GM21825 (cell line): ENCODE data around the gene PPP2R5A.
"Not testable (repeated sequence)": the region's sequence is repeated elsewhere in the genome, so short reads cannot be mapped to it uniquely, and the experiment has no call there.

Experiments used
- ATAC-seq: cut with Tn5 transposase; IDR thresholded peaks from one replicate; pipeline ENCODE4 v1.9.1; 2021; ENCODE audit warnings: mild to moderate bottlenecking, moderate library complexity; ENCODE audit not compliant: unreplicated experiment

The PPP2R5A gene

DNA sequence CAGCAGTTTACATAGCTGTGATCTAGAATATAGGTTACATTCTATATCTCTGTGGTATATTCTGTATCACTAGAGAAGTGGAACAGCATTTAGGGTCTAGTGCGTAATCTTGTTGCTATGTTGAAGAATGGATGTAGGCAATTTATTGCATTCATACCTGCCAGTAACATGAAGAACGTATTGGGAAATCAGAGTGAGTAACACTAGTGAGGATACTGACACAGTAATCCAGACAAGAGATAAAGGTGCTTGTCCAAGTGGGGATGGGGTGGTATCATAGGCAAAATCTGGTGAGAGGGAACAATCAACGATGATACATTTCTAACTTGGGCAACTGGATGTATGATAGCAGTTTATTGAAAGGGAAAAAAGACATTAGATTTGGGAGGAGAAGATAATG is 9.8 kb downstream of the PPP2R5A start:
- ATAC-seq: no peak

DNA sequence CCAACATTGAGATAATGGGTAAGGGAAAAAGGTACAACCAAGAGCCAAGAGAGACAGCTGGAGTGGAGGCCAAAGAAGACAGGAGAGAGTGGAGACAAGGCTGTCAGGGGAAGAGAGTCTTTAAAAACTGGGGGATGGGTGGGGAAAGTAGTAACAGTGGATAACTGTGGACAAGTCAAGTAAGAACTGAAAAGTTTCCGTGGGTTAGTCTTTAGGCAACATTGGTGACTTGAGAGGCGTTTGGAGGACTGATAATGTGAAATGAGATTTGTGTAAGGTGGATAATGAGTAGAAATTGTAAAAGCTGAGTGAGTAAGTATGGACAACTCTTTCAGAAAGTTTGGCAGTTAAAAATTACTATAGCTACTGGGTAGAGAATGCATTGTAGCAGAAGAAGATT is 10.4 kb downstream of the PPP2R5A start:
- no peak for ATAC-seq

DNA sequence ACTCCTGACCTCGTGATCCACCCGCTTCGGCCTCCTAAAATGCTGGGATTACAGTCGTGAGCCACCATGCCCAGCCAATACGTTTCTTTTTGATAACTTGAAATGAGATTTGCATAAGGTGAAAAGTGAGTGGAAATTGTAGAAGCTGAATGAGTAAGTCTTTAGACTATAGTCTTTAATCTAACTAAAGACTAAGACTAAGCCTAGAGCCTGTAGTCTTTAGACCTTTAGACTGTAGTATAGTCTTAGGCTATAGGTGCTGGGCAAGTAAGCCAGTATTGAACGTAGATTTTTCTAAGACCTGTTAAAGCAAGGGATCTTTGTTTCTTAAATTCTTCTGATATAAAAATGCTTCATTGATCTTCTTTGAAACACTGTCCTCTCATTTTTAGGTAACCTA is 12.1 kb downstream of the PPP2R5A start:
- ATAC-seq: no peak

DNA sequence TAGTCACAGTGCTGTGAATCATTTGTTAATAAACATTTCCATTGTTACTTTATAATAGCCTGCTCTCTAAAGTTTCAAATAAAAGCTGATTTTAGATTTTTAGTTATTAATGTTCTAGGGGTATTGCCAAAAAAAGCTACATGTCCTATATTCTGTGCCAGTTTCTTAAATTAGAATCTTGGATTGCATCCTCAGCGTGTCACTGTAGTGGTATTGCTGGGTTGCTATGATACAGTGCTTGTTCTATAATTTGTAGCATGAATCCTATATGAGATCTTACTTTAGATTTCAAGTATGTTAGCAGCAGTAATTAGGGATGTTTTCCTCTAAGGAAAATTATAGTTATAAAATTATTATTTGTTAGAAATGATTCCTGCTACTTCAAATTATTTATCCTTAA is 16.4 kb downstream of the PPP2R5A start:
- no peak for ATAC-seq

DNA sequence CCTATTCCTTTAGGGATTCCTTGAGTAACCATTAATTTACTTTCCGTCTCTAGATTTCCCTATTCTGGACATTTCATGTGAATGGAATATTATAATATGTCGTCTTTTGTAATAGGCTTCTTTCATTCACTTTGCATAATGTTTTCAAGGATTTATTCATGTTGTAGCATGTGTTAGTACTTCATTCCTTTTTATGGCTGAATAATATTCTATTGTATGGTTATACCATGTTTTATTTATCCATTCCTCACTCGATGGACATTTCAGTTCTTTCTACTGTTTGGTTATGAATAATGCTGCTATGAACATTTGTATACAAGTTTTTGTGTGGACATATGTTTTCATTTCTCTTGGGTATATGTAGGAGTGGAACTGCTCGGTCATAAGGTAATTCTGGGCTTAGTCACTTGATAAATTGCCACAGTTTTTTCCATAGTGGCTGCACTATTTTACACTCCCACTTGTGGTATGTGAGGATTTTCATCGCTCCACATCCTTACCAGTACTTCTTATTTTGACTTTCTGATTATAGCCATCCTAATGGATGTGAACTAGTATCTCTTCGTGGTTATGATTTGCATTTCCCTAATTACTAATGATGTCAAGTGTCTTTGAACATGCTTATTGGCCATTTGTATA is 17.7 kb downstream of the PPP2R5A start:
- no peak for ATAC-seq

DNA sequence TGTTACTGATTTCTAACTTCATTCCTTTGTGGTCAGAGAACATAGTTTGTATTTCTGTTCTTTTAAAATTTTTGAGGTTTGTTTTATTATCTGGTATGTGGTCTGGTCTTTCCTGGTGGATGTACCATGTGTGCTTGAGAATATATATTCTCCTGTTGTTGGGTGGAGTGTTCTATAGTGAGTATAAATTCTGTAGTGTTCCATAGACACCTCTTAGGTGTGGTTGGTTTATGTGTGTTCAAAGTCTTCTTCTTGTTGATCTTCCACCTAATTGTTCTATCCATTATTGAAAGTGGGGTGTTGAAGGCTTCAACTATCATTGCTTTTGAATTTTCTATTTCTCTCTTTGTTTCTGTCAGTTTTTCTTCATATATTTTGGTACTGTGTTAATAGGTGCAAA is 20.1 kb downstream of the PPP2R5A start:
- ATAC-seq: no peak

DNA sequence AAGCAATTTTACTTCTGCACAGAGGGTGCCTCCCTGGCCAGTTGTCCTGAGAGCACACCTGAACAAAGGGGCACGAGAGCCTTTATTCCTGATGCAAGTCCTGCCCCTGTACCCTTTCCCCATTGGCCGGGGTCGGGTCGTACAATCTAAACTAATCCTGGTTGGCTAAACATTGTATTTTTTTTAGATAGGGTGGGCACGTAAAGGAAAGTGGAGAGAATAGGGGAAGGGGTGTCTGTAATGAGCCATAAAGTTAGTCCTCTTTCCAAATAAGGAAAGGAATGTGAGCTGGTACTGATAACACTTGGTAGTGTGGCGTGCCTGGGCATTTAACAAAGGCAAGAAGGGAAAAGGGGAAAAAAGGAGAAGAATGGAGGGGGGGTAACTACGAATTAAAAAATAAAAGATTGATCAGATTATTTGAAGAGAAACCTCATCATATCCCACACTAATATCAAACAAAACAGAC is 20.8 kb downstream of the PPP2R5A start:
- ATAC-seq: not testable (repeated sequence)

DNA sequence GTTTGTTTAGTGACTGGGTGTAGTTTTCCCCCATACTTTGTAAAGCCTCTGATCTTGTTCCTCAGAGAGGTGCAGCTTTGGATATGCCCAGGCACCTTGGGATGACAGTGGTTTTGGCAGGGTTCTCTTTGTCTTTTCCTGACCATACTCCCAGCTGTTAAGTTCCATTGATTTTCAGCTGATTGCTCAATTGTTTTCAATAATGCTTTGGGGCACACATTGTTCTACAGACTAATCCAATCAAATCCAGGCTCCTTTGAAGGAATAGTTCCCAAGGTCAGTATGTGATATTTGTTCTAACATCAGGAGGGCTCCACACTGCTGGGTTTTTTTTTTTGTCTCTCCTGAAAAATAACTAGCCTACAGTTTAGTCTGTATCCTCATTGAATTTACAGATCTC is 24.8 kb downstream of the PPP2R5A start:
- no peak for ATAC-seq

DNA sequence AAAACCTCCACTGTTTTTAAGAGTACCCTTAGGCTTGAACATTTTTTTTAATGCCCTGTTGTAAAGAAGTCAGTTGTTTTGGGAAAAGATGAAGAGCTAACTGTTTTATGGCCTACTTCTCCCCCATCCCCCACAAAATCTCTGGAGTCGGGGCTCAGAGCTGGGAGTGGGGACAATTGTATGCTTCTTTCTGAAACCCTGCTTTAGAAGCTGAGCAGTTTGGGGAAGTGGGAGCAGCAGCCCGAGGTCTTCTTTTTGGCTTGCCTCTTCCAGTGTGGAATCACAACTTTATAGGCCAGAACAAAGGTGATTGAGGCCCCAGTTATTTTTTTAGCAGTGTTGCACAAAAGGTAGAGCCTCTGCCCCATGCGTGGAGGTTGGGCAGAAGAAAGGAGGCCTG is 25.2 kb downstream of the PPP2R5A start:
- no peak for ATAC-seq

DNA sequence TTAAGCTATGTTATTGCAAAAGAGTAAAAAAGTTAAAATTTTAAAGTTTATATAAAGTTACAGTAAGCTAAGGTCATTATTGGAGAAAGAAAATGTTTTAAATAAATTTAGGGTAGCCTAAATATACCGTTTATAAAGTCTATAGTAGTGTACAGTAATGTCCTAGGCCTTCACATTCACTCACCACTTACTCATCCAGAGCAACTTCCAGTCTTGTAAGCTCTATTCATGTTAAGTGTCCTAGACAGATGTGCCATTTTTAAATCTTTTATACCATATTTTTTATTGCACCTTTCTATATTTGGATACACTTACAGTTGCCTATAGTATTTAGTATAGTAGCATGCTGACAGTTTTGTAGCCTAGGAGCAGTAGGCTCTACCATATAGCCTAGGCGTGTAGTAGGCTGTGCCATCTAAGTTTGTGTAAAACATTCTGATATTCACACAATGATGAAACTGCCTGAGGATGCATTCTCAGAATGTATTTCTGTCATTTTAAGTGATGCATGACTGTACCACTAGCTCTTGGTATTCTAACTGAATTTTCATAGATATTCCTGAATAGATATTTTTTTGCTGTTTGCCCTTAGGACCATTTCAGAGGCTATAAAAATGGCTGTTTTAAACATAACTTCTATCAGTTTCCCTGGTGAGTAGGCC is 26.8 kb downstream of the PPP2R5A start:
- no peak for ATAC-seq

DNA sequence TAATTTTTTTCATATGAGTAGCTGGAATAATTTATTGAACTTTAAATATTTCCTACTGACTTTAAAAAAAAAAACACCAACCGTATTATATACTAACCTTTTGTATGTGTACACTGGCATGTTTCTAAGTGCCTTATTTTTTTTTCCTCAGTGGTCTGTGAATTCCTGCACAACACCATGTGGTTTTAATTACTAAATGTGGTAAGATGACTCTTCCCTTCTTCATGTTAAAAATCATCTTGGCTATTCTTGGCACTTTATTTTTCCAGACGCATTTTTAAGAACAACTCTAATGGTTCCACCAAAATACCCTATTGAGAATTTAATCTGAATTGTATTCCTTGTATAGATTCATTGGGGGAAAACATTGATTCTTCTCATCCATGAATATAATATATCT is 28.4 kb downstream of the PPP2R5A start:
- ATAC-seq: no peak

DNA sequence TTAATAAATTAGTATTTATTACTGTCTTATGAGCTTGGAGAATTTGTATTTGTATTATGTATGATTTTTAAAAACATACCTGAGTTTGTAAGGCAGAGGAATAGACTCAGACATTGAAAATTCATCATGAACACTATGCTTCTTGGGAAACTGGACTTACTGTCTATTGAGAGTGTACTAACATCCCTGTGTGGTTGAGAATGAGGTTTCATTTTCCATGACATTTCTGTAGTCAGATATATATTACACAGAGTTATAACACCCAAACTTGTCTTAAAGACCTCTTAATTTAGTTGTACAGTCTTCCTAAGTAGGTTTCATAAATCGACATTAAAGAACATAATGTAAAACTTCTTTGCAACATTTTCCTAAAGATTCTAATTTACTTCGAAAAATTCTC is 30.0 kb downstream of the PPP2R5A start:
- no peak for ATAC-seq

DNA sequence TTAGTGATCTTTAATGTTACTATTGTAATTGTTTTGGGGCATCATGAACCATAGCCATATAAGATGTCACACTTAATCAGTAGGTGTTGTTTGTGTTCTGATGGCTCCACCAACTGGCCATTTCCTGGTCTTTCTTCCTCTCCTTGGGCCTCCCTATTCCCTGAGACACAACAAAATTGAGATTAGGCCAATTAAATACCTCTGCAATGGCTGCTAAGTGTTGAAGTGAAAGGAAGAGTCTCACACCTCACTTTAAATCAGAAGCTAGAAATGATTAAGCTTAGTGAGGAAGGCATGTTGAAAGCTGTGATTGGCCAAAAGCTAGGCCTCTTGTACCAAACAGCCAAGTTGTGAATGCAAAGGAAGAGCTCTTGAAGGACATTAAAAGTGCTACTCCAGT is 30.7 kb downstream of the PPP2R5A start:
- no peak for ATAC-seq

DNA sequence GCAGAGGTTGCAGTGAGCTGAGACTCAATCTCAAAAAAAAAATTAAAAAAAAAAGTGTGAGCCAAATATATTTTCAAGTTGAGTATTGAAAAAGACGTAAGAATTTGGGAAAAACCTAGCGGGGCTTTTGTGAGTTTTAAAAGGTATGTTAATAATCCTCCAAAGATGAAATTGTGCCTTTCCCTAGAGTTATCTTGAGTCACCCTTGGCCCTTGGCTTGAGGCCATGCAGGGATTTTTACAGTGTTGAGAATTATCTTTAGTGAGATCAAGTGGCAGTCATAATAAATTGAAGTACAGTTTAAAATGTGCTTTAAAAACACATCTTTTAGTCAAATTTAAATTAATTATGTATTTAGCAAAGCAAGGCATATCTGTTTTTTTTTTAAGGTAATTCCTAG is 32.7 kb downstream of the PPP2R5A start:
- no peak for ATAC-seq

DNA sequence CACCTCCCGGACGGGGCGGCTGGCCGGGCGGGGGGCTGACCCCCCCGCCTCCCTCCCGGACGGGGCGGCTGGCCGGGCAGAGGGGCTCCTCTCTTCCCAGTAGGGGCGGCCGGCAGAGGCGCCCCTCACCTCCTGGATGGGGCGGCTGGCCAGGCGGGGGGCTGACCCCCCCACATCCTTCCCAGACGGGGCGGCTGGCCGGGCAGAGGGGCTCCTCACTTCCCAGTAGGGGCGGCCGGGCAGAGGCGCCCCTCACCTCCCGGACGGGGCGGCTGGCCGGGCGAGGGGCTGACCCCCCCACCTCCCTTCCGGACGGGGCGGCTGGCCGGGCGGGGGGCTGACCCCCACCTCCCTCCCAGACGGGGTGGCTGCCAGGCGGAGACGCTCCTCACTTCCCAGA is 35.8 kb downstream of the PPP2R5A start:
- not testable (repeated sequence) for ATAC-seq

DNA sequence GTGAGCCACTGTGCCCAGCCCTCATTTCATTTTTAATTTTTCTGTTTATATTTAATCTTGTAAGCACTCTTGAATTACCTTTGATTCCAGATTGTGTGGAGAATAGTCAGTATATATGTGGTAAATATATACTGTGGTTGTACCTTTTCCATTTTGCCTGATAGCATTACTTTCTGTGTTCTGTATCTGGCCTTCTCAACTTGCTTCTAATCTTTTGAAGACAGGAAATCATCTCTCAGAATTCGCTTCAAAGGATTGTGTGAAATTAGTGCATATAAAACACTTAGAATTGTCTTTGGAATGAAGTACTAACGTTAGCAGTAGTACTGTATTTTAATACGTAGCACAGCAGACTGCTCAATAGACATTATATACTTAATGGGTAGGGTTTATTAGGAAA is 37.9 kb downstream of the PPP2R5A start:
- no peak for ATAC-seq

DNA sequence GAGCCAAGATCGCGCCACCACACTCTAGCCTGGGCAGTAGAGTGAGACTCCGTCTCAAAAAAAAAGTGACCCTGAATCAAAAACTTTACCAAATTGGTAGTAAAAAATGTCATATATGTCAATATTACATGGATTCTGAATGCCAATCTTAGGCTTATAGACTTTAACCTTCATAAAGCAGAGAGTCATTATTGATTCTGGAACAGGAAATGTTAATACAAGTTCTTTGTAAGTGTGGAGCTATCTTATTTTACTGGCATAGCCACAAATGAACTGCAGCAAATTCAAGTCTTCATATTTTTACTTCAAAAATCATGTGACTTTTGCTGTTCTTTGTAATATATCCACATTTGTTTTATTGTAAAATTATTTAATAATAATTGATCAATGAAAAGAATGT is 41.3 kb downstream of the PPP2R5A start:
- no peak for ATAC-seq

DNA sequence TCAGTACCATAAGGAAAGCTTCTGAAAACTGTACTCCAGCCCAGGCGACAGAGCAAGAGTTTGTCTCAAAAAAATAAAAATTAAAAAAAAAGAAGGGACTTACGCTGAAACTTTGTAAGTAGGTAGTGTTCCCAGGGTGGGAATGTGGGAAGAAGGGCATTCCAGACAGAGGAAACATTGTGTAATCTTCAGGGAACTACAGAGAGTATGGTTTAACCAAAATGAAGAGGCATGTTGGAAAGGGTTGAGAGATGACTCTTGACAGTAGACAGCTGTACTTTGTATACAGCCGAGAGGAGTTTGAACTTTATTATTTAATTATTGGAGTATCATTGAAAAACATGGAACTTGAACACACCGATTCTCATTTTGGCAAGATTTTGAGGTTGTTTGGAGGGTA is 43.0 kb downstream of the PPP2R5A start:
- ATAC-seq: no peak

DNA sequence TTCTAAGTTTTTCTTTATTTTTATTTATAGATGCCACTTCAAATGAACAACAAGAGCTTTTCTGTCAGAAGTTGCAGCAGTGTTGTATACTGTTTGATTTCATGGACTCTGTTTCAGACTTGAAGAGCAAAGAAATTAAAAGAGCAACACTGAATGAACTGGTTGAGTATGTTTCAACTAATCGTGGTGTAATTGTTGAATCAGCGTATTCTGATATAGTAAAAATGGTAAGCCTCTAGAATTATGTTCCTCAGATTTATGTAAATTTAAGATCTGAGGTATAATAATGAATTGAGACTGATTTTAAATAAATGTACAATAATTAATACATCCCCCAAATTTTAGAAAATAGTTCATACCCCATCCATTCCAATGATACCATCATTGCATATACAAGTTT is 43.9 kb downstream of the PPP2R5A start:
- no peak for ATAC-seq

DNA sequence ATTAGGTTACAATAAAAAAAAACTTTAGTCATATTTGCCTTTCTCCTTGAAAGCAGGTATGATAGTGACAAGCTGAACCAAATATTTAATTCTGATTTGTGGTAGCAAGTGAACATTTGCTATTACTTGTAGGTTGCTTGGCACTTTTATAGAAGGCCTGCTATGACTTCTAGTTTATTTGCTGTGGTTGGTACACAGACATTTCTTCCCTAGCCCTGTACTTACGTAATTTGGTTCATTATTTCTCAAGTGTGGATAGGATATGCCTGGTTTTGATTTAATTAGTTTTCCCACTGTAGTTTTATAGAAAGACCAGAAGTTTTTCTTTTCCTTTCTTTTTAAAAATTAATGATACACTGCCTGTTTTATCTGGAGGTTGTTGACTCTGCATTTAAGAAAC is 55.9 kb downstream of the PPP2R5A start:
- ATAC-seq: no peak

DNA sequence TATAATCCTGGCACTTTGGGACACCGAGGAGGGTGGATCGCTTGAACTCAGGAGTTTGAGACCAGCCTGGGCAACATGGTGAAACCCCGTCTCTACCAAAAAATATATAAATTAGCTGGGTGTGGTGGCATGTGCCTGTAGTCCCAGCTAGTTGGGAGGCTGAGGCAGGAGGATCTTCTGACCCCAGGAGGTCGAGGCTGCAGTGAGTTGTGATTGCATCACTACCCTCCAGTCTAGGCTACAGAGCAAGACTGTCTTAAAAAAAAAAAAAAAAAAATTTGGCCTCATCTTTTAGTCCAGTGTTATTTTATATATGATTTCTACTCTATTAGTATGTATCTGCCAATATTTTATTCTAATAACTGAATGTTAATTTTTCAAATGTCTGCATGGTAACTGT is 59.7 kb downstream of the PPP2R5A start:
- ATAC-seq: no peak

DNA sequence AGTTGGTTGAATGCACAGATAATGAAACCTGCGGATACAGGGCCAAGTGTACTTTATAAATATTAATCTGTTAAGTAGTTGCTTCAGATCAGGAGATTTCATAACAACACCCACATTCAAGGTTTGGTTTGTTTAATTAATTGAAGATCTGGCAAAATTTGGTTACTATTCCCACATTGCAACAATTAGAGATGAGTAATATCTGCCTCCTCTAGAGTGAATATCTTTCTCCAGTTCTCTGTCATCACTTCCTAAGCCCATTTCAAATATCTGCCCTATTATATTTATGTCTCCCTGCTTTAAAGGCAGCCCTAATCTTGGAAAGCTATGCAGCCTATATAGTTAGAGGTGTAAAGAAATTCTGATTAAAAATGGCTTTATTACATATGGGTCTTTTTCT is 61.4 kb downstream of the PPP2R5A start:
- ATAC-seq: no peak
